T-helper 22 cell (primary cell): ENCODE results near the gene PTPRQ.
"Not testable (repeated sequence)": the region's sequence is repeated elsewhere in the genome, so short reads cannot be mapped to it uniquely, and the experiment has no call there.

ENCODE experiments used
- DNase-seq: peaks from one replicate; pipeline ENCODE4 v3.0.0-alpha.2; 2020; ENCODE audit warnings: low read depth

Gene PTPRQ

GRCh38 chr12:80443974-80444666, at the start of gene PTPRQ:
Gene PTPRQ, plus strand, starts transcription at chr12:80444235. Its CDS starts 111 bp downstream, at chr12:80444346.
- no peak for DNase-seq

GRCh38 chr12:80400571-80400991, 43.5 kb upstream of the PTPRQ start:
- DNase-seq = no peak

GRCh38 chr12:80401191-80401590, 42.8 kb upstream of the PTPRQ start:
- no peak for DNase-seq

- DNase-seq = no peak
Observed at GRCh38 chr12:80404629-80405028, 39.4 kb upstream of the PTPRQ start.

GRCh38 chr12:80406253-80406652, 37.8 kb upstream of the PTPRQ start:
- DNase-seq = no peak

GRCh38 chr12:80411787-80412186, 32.2 kb upstream of the PTPRQ start:
- DNase-seq = no peak

- DNase-seq = no peak
Observed at GRCh38 chr12:80412343-80412953, 31.6 kb upstream of the PTPRQ start.

GRCh38 chr12:80413462-80413861, 30.6 kb upstream of the PTPRQ start:
- DNase-seq = no peak

- DNase-seq = no peak
Observed at GRCh38 chr12:80415466-80415865, 28.6 kb upstream of the PTPRQ start.

GRCh38 chr12:80419644-80420043, 24.4 kb upstream of the PTPRQ start:
- DNase-seq = no peak

- no peak for DNase-seq
Observed at GRCh38 chr12:80420075-80420474, 24.0 kb upstream of the PTPRQ start.

GRCh38 chr12:80422550-80422949, 21.5 kb upstream of the PTPRQ start:
- no peak for DNase-seq

- no peak for DNase-seq
Observed at GRCh38 chr12:80432061-80432460, 12.0 kb upstream of the PTPRQ start.

- no peak for DNase-seq
Observed at GRCh38 chr12:80441921-80442320, 2.1 kb upstream of the PTPRQ start.

- DNase-seq = no peak
Observed at GRCh38 chr12:80442426-80443222, 1.4 kb upstream of the PTPRQ start.

- no peak for DNase-seq
Observed at GRCh38 chr12:80445083-80445793, 1.2 kb downstream of the PTPRQ start.

GRCh38 chr12:80456513-80456912, 12.5 kb downstream of the PTPRQ start:
- DNase-seq = no peak

GRCh38 chr12:80460972-80461371, 16.9 kb downstream of the PTPRQ start:
- no peak for DNase-seq

GRCh38 chr12:80461851-80462250, 17.8 kb downstream of the PTPRQ start:
- DNase-seq = not testable (repeated sequence)

GRCh38 chr12:80469681-80470080, 25.6 kb downstream of the PTPRQ start:
- DNase-seq = no peak

GRCh38 chr12:80470403-80470802, 26.4 kb downstream of the PTPRQ start:
- DNase-seq = no peak

- DNase-seq = no peak
Observed at GRCh38 chr12:80472236-80472635, 28.2 kb downstream of the PTPRQ start.
